ENCODE data around the gene ADARB2. TPM values are rescaled to one million over a fixed set of nuclear protein-coding genes. Genes with fewer than 3 reads are reported as not detected.

The ADARB2 gene
- total and polyA plus RNA-seq, 3 donors from 2014 or later = 8.5 to 13.0 (median 10.4) TPM

DNA sequence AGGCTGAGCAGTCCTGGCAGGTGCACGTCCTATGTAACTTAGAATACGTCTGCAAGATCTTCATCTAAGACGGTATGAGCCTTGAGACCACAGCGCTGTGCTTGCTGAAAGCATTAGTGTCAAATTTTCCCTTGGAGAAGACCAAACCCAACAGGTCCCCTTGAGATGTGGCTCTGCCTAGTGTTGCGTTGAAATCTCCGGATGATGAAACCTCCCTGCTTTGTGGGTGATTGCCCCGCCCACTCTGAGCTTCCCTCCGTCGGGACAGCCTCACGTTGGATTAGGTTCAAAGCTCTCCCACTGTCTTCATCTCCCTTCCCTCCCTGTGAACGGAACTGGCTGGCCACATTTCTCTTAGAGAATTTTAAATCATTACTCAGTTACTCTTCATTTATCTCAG, 102.0 kb downstream of the ADARB2 start:
- TF ChIP-seq CTCF (IDR thresholded peaks at IDR 0.05) = no peak
- TF ChIP-seq POLR2A (IDR thresholded peaks at IDR 0.05) = no peak
- no peaks in the 10 kb centered on the region for H3K27me3 ChIP-seq
- H3K4me1 ChIP-seq = no peaks in the 10 kb centered on the region
- intact Hi-C loops (cut with DNase I; ENCODE audit: low total_unique reads) = no loop called here
- no peaks in the 10 kb centered on the region for H3K9me3 ChIP-seq
- no peak for DNase-seq
- no peak overlapping the region for H3K27ac ChIP-seq
- WGBS, 2 donors = 55 to 62% methylated on average over 11 of the region's 11 CpGs
- no peak overlapping the region for H3K4me3 ChIP-seq
- no peaks in the 10 kb centered on the region for H3K36me3 ChIP-seq (ENCODE audit: low read depth, missing control alignments)

DNA sequence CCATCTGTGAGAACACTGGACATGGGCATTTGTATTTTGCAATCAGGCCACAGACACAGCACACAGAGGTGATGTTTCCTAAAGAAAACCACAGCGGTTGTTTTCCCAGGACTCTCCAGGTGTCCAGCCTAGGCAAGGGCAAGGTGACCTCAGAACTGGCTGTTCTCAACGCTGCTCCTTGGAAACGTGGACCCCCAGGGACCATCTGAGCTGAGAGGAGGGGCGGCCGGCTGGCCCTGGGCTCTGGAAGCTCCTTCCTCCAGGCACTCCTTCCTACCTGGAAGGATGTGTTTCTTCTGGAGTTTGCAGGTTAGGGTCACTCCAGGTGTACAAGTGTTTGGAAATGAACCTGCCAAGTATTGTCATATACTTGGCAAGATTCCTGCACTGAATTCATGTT, 103.1 kb downstream of the ADARB2 start:
- no peak for DNase-seq
- 80 to 89% methylated on average over 5 of the region's 5 CpGs for WGBS, 2 donors
- intact Hi-C loops (cut with DNase I; ENCODE audit: low total_unique reads) = no loop called here

DNA sequence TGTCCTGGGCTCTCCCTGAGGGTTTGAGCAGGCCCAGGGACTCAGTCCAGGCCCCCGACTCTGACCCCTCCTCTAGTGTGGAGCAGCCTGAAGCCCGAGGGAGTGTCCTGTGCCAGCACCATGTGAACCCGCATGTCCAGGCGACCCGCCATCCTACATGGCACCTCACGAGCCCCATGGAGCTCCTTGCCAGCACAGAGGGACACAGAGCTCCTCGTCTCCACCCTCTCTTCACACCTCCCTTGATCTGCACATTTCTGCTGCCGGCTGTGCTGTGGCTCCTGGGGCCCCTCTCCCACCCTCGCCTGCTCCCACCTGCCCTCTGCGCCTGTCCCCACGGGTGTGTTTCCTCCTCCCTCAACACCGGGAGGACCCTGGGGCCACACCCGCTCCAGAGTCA, 103.5 kb downstream of the ADARB2 start:
- no peaks in the 10 kb centered on the region for H3K27me3 ChIP-seq

More for the DNA sequence above, 103.1 kb downstream of the ADARB2 start:
- H3K27ac ChIP-seq = no peak overlapping the region
- no peaks in the 10 kb centered on the region for H3K27me3 ChIP-seq
- no peaks in the 10 kb centered on the region for H3K36me3 ChIP-seq (ENCODE audit: low read depth, missing control alignments)
- H3K4me1 ChIP-seq = no peaks in the 10 kb centered on the region
- no peak for TF ChIP-seq POLR2A (IDR thresholded peaks at IDR 0.05)
- TF ChIP-seq CTCF (IDR thresholded peaks at IDR 0.05) = no peak
- no peak overlapping the region for H3K4me3 ChIP-seq
- no peaks in the 10 kb centered on the region for H3K9me3 ChIP-seq

DNA sequence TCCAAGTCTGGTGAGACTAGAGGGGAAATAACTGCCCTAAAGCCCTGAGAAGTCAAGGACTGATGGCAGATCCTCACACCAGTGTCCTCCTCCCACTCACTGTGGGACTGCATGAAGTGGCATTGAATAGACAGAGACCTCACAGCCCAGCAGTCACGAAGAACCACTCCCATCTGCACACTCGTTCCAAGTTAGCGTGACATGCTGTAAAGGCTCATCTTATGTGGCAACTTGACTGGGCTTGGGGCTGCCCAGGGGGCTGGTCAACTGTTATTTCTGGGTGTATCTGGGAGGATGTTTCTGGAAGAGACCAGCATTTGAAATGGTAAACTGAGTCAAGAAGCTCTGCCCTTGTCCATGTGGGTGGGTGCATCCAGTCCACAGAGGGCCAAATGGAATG, 104.7 kb downstream of the ADARB2 start:
- Histone ChIP-seq H3K4me3 (no peak overlapping the region), H3K36me3 (ENCODE audit: low read depth, missing control alignments) (no peaks in the 10 kb centered on the region), H3K27me3 (no peaks in the 10 kb centered on the region), H3K9me3 (no peaks in the 10 kb centered on the region), H3K4me1 (no peaks in the 10 kb centered on the region), H3K27ac (no peak overlapping the region)
- intact Hi-C loops (cut with DNase I; ENCODE audit: low total_unique reads) = no loop called here
- no peak for TF ChIP-seq CTCF (IDR thresholded peaks at IDR 0.05)
- no peak for TF ChIP-seq POLR2A (IDR thresholded peaks at IDR 0.05)
- WGBS, 2 donors = 89 to 90% methylated on average over 3 of the region's 3 CpGs
- DNase-seq = no peak

More for the DNA sequence above, 103.5 kb downstream of the ADARB2 start:
- WGBS, 2 donors = 58 to 88% methylated on average over 6 to 13 of the region's 13 CpGs
- Histone ChIP-seq H3K27ac (no peak overlapping the region), H3K9me3 (no peaks in the 10 kb centered on the region), H3K36me3 (ENCODE audit: low read depth, missing control alignments) (no peaks in the 10 kb centered on the region), H3K4me1 (no peaks in the 10 kb centered on the region), H3K4me3 (no peak overlapping the region)
- no peak for DNase-seq
- intact Hi-C loops (cut with DNase I; ENCODE audit: low total_unique reads) = no loop called here
- no peak for TF ChIP-seq CTCF (IDR thresholded peaks at IDR 0.05)
- no peak for TF ChIP-seq POLR2A (IDR thresholded peaks at IDR 0.05)

DNA sequence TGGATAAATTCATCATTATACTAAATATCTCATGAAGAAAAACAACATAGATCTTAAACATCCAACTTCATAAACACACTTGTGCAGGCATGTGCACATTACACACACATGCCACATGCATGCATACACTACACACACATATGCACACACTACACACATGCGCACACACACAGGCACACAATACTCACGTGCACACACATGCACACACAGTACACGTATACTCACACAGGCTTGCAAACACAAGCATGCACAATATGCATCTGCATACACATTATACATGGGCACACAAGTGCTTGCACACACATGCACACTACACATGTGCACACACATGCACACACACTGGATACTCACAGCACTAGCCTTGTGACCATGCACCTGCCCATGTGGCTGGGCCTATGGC, 105.2 kb downstream of the ADARB2 start:
- 85 to 93% methylated on average over 3 of the region's 3 CpGs for WGBS, 2 donors
- DNase-seq = no peak
- intact Hi-C loops (cut with DNase I; ENCODE audit: low total_unique reads) = no loop called here
- H3K27me3 ChIP-seq = no peaks in the 10 kb centered on the region
- no peak overlapping the region for H3K27ac ChIP-seq
- no peaks in the 10 kb centered on the region for H3K4me1 ChIP-seq
- no peaks in the 10 kb centered on the region for H3K9me3 ChIP-seq
- H3K4me3 ChIP-seq = no peak overlapping the region
- H3K36me3 ChIP-seq (ENCODE audit: low read depth, missing control alignments) = no peaks in the 10 kb centered on the region
- TF ChIP-seq POLR2A (IDR thresholded peaks at IDR 0.05) (no peak), CTCF (IDR thresholded peaks at IDR 0.05) (no peak)

All from testis (tissue), 3 donors.